Epithelial cell of esophagus (primary cell): ENCODE measurements around the gene ADORA1.
A peak's percentile ranks its signal among the peaks of the same experiment; 100 is the strongest.

ENCODE experiments used
- DNase-seq: peaks from one replicate; pipeline ENCODE4 v3.0.0; 2010; ENCODE audit warnings: low read depth
- H3K4me3 ChIP-seq: 2 replicates; pipeline ENCODE4 v1.5.1; 2011; ENCODE audit warnings: mild to moderate bottlenecking, low read length, control low read depth
- CTCF ChIP-seq: IDR thresholded peaks from 2 replicates; pipeline ENCODE4 v1.5.1; 2011; ENCODE audit warnings: low read depth, mild to moderate bottlenecking, low read length, control low read depth, inconsistent platforms; ENCODE audit not compliant: insufficient read depth; ENCODE audit errors: missing control alignments

ADORA1 gene

GRCh38 chr1:203099805-203100515, 27.6 kb upstream of the ADORA1 start:
- no peak for DNase-seq
- no peak for TF ChIP-seq CTCF
- no peak overlapping the region for H3K4me3 ChIP-seq

- no peak overlapping the region for H3K4me3 ChIP-seq
- DNase-seq, result peak; percentile 18
- no peak for TF ChIP-seq CTCF
Observed at GRCh38 chr1:203100516-203100869, 27.0 kb upstream of the ADORA1 start.

- no peak for DNase-seq
- H3K4me3 ChIP-seq, result no peak overlapping the region
- TF ChIP-seq CTCF, result no peak
Observed at GRCh38 chr1:203101813-203102634, 25.5 kb upstream of the ADORA1 start.

- H3K4me3 ChIP-seq, result no peak overlapping the region
- TF ChIP-seq CTCF, result no peak
- DNase-seq, result no peak
Observed at GRCh38 chr1:203103216-203103615, 24.3 kb upstream of the ADORA1 start.

GRCh38 chr1:203103829-203104495, 23.6 kb upstream of the ADORA1 start:
- no peak for DNase-seq
- TF ChIP-seq CTCF, result no peak

GRCh38 chr1:203104789-203105390, 22.6 kb upstream of the ADORA1 start:
- H3K4me3 ChIP-seq, result no peak overlapping the region
- DNase-seq, result no peak
- TF ChIP-seq CTCF, result no peak

More at GRCh38 chr1:203103829-203104495, 23.6 kb upstream of the ADORA1 start:
- no peak overlapping the region for H3K4me3 ChIP-seq
